HepG2 (cell line): ENCODE results near the gene RAPGEF2. TPM values are rescaled to one million over a fixed set of nuclear protein-coding genes. Genes with fewer than 3 reads are reported as not detected.

Experiments
- ATAC-seq: fragments of 200-7000 bp; cut with Tn5 transposase; 3 replicates; pipeline ENCODE4 v1.9.1; 2020; ENCODE audit warnings: mild to moderate bottlenecking, moderate library complexity
- BruUV-seq: library from RNA; stranded (reverse); fragments of 400-500 nt; replicated peaks from 2 replicates; lab custom pipeline; 2021; lab: Mats Ljungman, UMichigan
- CTCF ChIA-PET: fragments of 300-600 bp; formaldehyde crosslinking; extraction: SDS; loops from one replicate; lab custom pipeline; 2021; ENCODE audit warnings: low total read pairs, inconsistent platforms, low intra/inter-chr PET ratio; lab: Yijun Ruan, JAX
- POLR2A ChIA-PET: fragments of 350-600 bp; sonication (Branson Sonifier 250); formaldehyde crosslinking; loops from one replicate; lab custom pipeline; 2020; ENCODE audit warnings: antibody characterized with exemption, inconsistent platforms; lab: Yijun Ruan, JAX
- DNase-seq: peaks from one replicate; pipeline ENCODE4 v3.0.0-alpha.2; 2015; ENCODE audit warnings: low spot score
- FAIRE-seq: peaks from 3 replicates; lab custom pipeline; 2011; peaks lifted over from hg19 to GRCh38; lab: Jason Lieb, UNC
- H2AFZ ChIP-seq: one replicate; pipeline ENCODE4 v1.6.1; 2011; ENCODE audit warnings: low read length, inconsistent platforms
- H3K27ac ChIP-seq: fragments of 300-600 bp; 3 replicates; pipeline ENCODE4 v1.8.0; 2011; ENCODE audit warnings: mixed run types, mild to moderate bottlenecking, mixed read lengths, low read length, inconsistent platforms; ENCODE audit not compliant: insufficient read depth; ENCODE audit errors: extremely low read length
- H3K27me3 ChIP-seq, 2 experiments: fragments of 200-600 bp in 1 of 2; 2 replicates in 1 of 2; 3 replicates in 1 of 2; pipeline versions ENCODE4 v1.6.0 to v1.8.0; 2011; ENCODE audit warnings: low read length in 2 of 2, mild to moderate bottlenecking in 2 of 2, moderate library complexity in 2 of 2, inconsistent platforms in 1 of 2; ENCODE audit not compliant: insufficient read depth in 2 of 2, control insufficient read depth in 1 of 2
- H3K36me3 ChIP-seq, 2 experiments: fragments of 200-600 bp in 1 of 2; replicated peaks in 1 of 2; 2 replicates in 1 of 2; 3 replicates in 1 of 2; pipeline versions ENCODE4 v1.5.1 to v1.8.0; 2011; ENCODE audit warnings: low read length in 2 of 2, inconsistent platforms in 1 of 2; ENCODE audit not compliant: insufficient read depth in 2 of 2, control insufficient read depth in 1 of 2
- H3K4me1 ChIP-seq: 2 replicates; pipeline ENCODE4 v1.5.1; 2012; ENCODE audit warnings: low read length, inconsistent platforms; ENCODE audit not compliant: insufficient read depth
- H3K4me2 ChIP-seq: 2 replicates; pipeline ENCODE4 v1.6.0; 2011; ENCODE audit warnings: low read depth, low read length, inconsistent platforms
- H3K4me3 ChIP-seq, 3 experiments: fragments of 200-600 bp in 1 of 3; sonication (generic), shearing (Covaris generic) in 1 of 3; replicated peaks in 1 of 3; 2 replicates each; pipeline ENCODE4 v1.5.1; 2011 to 2016; ENCODE audit warnings: low read length in 3 of 3, inconsistent platforms in 2 of 3, low read depth in 2 of 3, mild to moderate bottlenecking in 2 of 3, control low read depth in 1 of 3, mixed read lengths in 1 of 3; ENCODE audit not compliant: insufficient read depth in 1 of 3
- H3K79me2 ChIP-seq: one replicate; pipeline ENCODE4 v1.6.1; 2011; ENCODE audit warnings: low read length, inconsistent platforms; ENCODE audit not compliant: insufficient read depth
- H3K9ac ChIP-seq: 2 replicates; pipeline ENCODE4 v1.6.0; 2011; ENCODE audit warnings: mild to moderate bottlenecking, low read depth, low read length, inconsistent platforms; ENCODE audit not compliant: insufficient read depth
- H3K9me3 ChIP-seq: 2 replicates; pipeline ENCODE4 v1.5.1; 2012; ENCODE audit warnings: mild to moderate bottlenecking, low read length
- H4K20me1 ChIP-seq: 2 replicates; pipeline ENCODE4 v1.6.0; 2011; ENCODE audit warnings: inconsistent platforms, mild to moderate bottlenecking, low read length, moderate library complexity; ENCODE audit not compliant: insufficient read depth
- FOXC1 ChIP-seq: sonication (generic); formaldehyde crosslinking; IDR thresholded peaks from 2 replicates; pipeline ENCODE4 v1.8.0; 2022; ENCODE audit warnings: mild to moderate bottlenecking, missing genetic modification reagents, borderline replicate concordance
- FOXO1 ChIP-seq: sonication (generic); formaldehyde crosslinking; IDR thresholded peaks from 2 replicates; pipeline ENCODE4 v1.4.0; 2020; ENCODE audit warnings: missing genetic modification reagents
- HNRNPLL ChIP-seq: fragments of 200-400 bp; formaldehyde crosslinking; IDR thresholded peaks from 2 replicates; pipeline ENCODE4 v1.6.1; 2017; ENCODE audit warnings: mild to moderate bottlenecking, low read depth, low read length; ENCODE audit not compliant: poor library complexity, severe bottlenecking
- ISL2 ChIP-seq: sonication (generic); formaldehyde crosslinking; IDR thresholded peaks from 2 replicates; pipeline ENCODE4 v1.5.0; 2020; ENCODE audit warnings: missing genetic modification reagents
- KDM3A ChIP-seq: IDR thresholded peaks from 2 replicates; pipeline ENCODE4 v1.6.1; 2018; ENCODE audit warnings: low read depth, missing compliant biosample characterization
- KDM6A ChIP-seq: IDR thresholded peaks from 2 replicates; pipeline ENCODE4 v1.6.1; 2016; ENCODE audit warnings: low read depth
- SKI ChIP-seq: fragments of 450-650 bp; IDR thresholded peaks from one replicate; pipeline ENCODE4 v1.6.1; 2018; ENCODE audit warnings: mild to moderate bottlenecking; ENCODE audit not compliant: partially characterized antibody
- SMC3 ChIP-seq: IDR thresholded peaks from 2 replicates; pipeline ENCODE4 v1.6.1; 2011; ENCODE audit warnings: low read length, improper control_type of control experiment
- ZKSCAN8 ChIP-seq: IDR thresholded peaks from 2 replicates; pipeline ENCODE4 v1.6.1; 2016; ENCODE audit warnings: borderline replicate concordance, missing genetic modification reagents, missing compliant biosample characterization
- ZNF496 ChIP-seq: sonication (generic); formaldehyde crosslinking; IDR thresholded peaks from 2 replicates; pipeline ENCODE4 v1.8.1; 2023; ENCODE audit warnings: mild to moderate bottlenecking, moderate library complexity, missing genetic modification reagents; ENCODE audit not compliant: insufficient replicate concordance
- ZNF557 ChIP-seq: sonication (generic); formaldehyde crosslinking; IDR thresholded peaks from 2 replicates; pipeline ENCODE4 v1.4.0; 2020; ENCODE audit warnings: missing genetic modification reagents
- ZNF841 ChIP-seq: sonication (generic); formaldehyde crosslinking; IDR thresholded peaks from 2 replicates; pipeline ENCODE4 v1.8.1; 2023; ENCODE audit warnings: missing genetic modification reagents, borderline replicate concordance
- WGBS: methylation state at CpG from one replicate; pipeline ENCODE4 v1.1.6; 2017; ENCODE audit warnings: low lambda C conversion rate; 5-methylcytosine and 5-hydroxymethylcytosine counted together
- in situ Hi-C: cut with HindIII; loops from 2 replicates; pipeline ENCODE4 v1.10.0; 2017; ENCODE audit warnings: low pct_unique_long_range_greater_than_20kb; ENCODE audit not compliant: extremely low pct_ligation_motif_present
- intact Hi-C: fragments of 100-400 bp; cut with micrococcal nuclease; formaldehyde crosslinking; loops from one replicate; pipeline ENCODE4 v1.10.0; 2022; ENCODE audit not compliant: unreplicated experiment
- polyA plus RNA-seq, 8 experiments: library from polyadenylated mRNA; depleted of rRNA in 3 of 8; stranded (reverse) in 7 of 8; unstranded in 1 of 8; fragments of >200 nt; fragmentation: Illumina TruSeq in 4 of 8; extraction: Trizol in 4 of 8; gene quantifications; 2 replicates each; pipeline versions ENCODE4 v1.2.1 to v1.2.3, GENCODE V29; 2011 to 2016; ENCODE audit warnings: low read depth in 4 of 8, missing spikeins in 1 of 8, mixed read lengths in 1 of 8; ENCODE audit not compliant: insufficient read depth in 1 of 8
- total RNA-seq, 5 experiments: library from RNA; depleted of rRNA; stranded (reverse); fragments of >200 nt; fragmentation: Illumina TruSeq; extraction: Trizol; gene quantifications; 2 replicates each; pipeline ENCODE4 v1.2.3, GENCODE V29; 2016; ENCODE audit warnings: low read depth in 1 of 5
- TF ChIP-seq, protein P1 (sequence below): sonication (generic); formaldehyde crosslinking; conservative IDR thresholded peaks from 2 replicates; pipeline ENCODE4 v1.4.0; 2020; ENCODE audit warnings: missing genetic modification reagents
- TF ChIP-seq, protein P2 (sequence below): sonication (generic); formaldehyde crosslinking; conservative IDR thresholded peaks from 2 replicates; pipeline ENCODE4 v1.5.0; 2020; ENCODE audit warnings: missing genetic modification reagents
- TF ChIP-seq, protein P3 (sequence below): sonication (generic); formaldehyde crosslinking; IDR thresholded peaks from 2 replicates; pipeline ENCODE4 v1.9.0; 2022; ENCODE audit warnings: missing genetic modification reagents, mild to moderate bottlenecking, borderline replicate concordance
- TF ChIP-seq, protein P4 (sequence below): sonication (generic); formaldehyde crosslinking; IDR thresholded peaks from 2 replicates; pipeline ENCODE4 v1.5.1; 2020; ENCODE audit warnings: mild to moderate bottlenecking, missing genetic modification reagents, moderate library complexity
- TF ChIP-seq, protein P5 (sequence below): sonication (generic); formaldehyde crosslinking; IDR thresholded peaks from 2 replicates; pipeline ENCODE4 v1.5.0; 2020; ENCODE audit warnings: mild to moderate bottlenecking, missing genetic modification reagents

RAPGEF2 gene
- total and polyA plus RNA-seq, 2 of the 13 experiments (the other 11 are each of a cell fraction or from before 2014, with no cell fraction given): 19.2 to 23.0 TPM

DNA sequence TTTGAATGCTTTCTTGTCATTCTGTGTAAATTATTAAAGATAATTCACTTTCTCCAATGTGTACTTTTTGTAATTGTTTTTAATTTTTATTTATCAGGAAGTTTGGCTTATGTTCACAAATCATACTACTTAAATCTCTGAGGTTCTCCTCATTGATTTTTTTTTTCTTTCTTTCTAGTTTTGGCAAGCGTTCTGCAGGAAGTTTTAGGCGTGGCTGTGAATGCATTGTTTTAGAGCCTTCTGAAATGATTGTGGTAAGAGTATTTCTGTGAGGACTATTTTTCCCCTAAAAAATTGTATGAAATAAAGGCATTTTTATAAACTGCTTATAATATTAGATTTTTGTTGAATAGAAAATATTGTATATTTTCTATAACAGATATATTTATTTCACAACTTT is 135.8 kb downstream of the RAPGEF2 start:
- TF ChIP-seq ZKSCAN8 (no peak), HNRNPLL (no peak), KDM3A (CRISPR knock-in tag) (no peak), FOXC1 (CRISPR knock-in tag) (no peak), SKI (no peak), ISL2 (no peak), SMC3 (no peak), ZNF557 (CRISPR knock-in tag) (no peak), ZNF841 (CRISPR knock-in tag) (no peak), FOXO1 (CRISPR knock-in tag) (no peak), KDM6A (CRISPR knock-in tag) (no peak), ZNF496 (CRISPR knock-in tag) (no peak)
- TF ChIP-seq, protein P1, sequence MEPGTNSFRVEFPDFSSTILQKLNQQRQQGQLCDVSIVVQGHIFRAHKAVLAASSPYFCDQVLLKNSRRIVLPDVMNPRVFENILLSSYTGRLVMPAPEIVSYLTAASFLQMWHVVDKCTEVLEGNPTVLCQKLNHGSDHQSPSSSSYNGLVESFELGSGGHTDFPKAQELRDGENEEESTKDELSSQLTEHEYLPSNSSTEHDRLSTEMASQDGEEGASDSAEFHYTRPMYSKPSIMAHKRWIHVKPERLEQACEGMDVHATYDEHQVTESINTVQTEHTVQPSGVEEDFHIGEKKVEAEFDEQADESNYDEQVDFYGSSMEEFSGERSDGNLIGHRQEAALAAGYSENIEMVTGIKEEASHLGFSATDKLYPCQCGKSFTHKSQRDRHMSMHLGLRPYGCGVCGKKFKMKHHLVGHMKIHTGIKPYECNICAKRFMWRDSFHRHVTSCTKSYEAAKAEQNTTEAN: no peak
- TF ChIP-seq, protein P2, sequence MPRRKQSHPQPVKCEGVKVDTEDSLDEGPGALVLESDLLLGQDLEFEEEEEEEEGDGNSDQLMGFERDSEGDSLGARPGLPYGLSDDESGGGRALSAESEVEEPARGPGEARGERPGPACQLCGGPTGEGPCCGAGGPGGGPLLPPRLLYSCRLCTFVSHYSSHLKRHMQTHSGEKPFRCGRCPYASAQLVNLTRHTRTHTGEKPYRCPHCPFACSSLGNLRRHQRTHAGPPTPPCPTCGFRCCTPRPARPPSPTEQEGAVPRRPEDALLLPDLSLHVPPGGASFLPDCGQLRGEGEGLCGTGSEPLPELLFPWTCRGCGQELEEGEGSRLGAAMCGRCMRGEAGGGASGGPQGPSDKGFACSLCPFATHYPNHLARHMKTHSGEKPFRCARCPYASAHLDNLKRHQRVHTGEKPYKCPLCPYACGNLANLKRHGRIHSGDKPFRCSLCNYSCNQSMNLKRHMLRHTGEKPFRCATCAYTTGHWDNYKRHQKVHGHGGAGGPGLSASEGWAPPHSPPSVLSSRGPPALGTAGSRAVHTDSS (CRISPR knock-in tag): no peak
- TF ChIP-seq, protein P3, sequence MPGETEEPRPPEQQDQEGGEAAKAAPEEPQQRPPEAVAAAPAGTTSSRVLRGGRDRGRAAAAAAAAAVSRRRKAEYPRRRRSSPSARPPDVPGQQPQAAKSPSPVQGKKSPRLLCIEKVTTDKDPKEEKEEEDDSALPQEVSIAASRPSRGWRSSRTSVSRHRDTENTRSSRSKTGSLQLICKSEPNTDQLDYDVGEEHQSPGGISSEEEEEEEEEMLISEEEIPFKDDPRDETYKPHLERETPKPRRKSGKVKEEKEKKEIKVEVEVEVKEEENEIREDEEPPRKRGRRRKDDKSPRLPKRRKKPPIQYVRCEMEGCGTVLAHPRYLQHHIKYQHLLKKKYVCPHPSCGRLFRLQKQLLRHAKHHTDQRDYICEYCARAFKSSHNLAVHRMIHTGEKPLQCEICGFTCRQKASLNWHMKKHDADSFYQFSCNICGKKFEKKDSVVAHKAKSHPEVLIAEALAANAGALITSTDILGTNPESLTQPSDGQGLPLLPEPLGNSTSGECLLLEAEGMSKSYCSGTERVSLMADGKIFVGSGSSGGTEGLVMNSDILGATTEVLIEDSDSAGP (CRISPR knock-in tag): no peak
- TF ChIP-seq, protein P4, sequence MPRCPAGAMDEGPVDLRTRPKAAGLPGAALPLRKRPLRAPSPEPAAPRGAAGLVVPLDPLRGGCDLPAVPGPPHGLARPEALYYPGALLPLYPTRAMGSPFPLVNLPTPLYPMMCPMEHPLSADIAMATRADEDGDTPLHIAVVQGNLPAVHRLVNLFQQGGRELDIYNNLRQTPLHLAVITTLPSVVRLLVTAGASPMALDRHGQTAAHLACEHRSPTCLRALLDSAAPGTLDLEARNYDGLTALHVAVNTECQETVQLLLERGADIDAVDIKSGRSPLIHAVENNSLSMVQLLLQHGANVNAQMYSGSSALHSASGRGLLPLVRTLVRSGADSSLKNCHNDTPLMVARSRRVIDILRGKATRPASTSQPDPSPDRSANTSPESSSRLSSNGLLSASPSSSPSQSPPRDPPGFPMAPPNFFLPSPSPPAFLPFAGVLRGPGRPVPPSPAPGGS: no peak
- TF ChIP-seq, protein P5, sequence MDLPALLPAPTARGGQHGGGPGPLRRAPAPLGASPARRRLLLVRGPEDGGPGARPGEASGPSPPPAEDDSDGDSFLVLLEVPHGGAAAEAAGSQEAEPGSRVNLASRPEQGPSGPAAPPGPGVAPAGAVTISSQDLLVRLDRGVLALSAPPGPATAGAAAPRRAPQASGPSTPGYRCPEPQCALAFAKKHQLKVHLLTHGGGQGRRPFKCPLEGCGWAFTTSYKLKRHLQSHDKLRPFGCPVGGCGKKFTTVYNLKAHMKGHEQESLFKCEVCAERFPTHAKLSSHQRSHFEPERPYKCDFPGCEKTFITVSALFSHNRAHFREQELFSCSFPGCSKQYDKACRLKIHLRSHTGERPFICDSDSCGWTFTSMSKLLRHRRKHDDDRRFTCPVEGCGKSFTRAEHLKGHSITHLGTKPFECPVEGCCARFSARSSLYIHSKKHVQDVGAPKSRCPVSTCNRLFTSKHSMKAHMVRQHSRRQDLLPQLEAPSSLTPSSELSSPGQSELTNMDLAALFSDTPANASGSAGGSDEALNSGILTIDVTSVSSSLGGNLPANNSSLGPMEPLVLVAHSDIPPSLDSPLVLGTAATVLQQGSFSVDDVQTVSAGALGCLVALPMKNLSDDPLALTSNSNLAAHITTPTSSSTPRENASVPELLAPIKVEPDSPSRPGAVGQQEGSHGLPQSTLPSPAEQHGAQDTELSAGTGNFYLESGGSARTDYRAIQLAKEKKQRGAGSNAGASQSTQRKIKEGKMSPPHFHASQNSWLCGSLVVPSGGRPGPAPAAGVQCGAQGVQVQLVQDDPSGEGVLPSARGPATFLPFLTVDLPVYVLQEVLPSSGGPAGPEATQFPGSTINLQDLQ (CRISPR knock-in tag): no peak
- H3K79me2 ChIP-seq: no peaks in the 10 kb centered on the region
- DNase-seq: no peak
- no peak overlapping the region for H3K4me2 ChIP-seq
- ATAC-seq: no peak
- H3K36me3 ChIP-seq: no peaks in the 10 kb centered on the region
- no peaks in the 10 kb centered on the region for H3K9me3 ChIP-seq
- intact Hi-C loops: no loop called here
- BruUV-seq: no TSS peak
- 98% methylated on average over 2 of the region's 2 CpGs for WGBS
- CTCF ChIA-PET: no interaction called here
- H3K4me1 ChIP-seq: peaks cover 10% of the 10 kb centered on the region
- POLR2A ChIA-PET: no interaction called here
- H4K20me1 ChIP-seq: no peaks in the 10 kb centered on the region
- no peak overlapping the region for H2AFZ ChIP-seq
- no peak overlapping the region for H3K4me3 ChIP-seq
- in situ Hi-C loops: no loop called here
- H3K27me3 ChIP-seq: no peaks in the 10 kb centered on the region
- no peak for FAIRE-seq
- H3K9ac ChIP-seq: no peak overlapping the region
- no peak overlapping the region for H3K27ac ChIP-seq
